ENCODE results near the gene MLYCD.

DNA sequence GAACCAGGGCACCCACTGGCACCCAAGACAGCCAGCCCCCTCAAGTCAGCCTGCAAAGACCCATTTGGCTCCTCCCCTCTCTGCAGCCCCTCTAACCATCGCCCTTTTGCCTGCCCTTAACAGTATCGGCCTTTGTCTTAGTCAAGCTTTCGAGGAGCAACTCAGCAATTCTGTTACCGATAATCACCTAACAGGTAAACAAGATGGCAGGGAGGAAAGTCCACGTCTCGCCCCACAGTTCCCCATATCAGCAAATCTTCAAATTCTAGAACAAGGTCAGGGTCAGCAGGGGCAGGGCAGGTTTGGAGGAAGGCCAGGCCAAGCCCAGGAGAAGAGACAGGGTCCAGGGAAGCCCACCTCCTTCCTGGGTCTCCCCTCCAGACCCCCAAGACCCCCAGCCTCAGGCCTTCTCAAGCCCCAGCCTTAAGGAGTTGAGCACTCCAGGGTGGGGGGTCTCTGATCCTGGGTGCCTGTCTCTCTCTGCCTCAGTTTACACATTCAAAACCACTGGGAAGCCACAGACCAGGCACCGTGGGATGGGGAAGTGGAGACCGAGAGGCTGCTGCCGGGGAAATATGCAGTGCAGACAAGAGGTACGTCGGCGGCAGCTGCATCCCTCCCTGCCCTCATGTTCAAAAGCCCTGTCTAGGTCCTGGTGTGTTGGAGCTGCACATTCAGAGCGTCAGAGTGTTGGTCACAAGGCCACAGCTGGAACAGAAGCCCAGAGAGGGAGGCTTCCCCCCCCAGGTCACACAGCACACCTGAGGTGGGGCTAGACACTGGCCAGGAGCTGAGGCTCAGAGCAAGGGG lies 50.2 kb downstream of the MLYCD start:
- TF ChIP-seq ZNF274 (IDR thresholded peaks at IDR 0.05; ENCODE audit: low read depth, low read length) (no peak), YY1 (IDR thresholded peaks at IDR 0.05; ENCODE audit: insufficient read depth, insufficient read length) (no peak), SUZ12 (IDR thresholded peaks at IDR 0.05; ENCODE audit: extremely low read depth, insufficient read depth, insufficient read length) (no peak)

Data from NT2/D1 (cell line).